Measurements from ENCODE around the gene SSR4. TPM values are rescaled to one million over a fixed set of nuclear protein-coding genes. Genes with fewer than 3 reads are reported as not detected.

The SSR4 gene
- total and polyA plus RNA-seq, 2 of the 13 experiments (the other 11 are each of a cell fraction or from before 2014, with no cell fraction given) = 214 to 288 TPM

DNA sequence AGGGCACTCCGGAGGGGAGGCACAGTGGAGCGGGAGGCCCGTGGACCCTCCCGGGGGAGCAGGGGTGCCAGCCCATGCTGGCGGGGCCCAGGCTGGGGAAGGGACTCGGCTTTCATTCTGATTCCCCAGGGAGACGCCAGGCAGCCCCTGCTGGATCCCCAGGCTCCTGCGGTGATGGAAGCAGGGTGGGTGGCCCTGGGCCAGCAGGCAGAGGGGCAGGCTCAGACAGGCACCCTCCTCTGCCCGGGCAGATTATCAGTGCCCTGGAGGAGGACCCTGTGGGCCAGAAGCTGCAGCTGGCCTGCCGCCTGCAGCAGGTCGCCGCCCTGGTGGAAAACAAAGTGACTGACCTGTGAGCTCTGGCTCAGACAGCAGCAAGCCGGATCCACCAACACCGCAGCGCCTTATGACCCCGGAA is 15.8 kb upstream of the SSR4 start:
- H3K9ac ChIP-seq (ENCODE audit: insufficient read depth, low read depth, low read length) = no peak overlapping the region
- H3K36me3 ChIP-seq (replicated peaks in 1 of 2; ENCODE audit: control insufficient read depth in 1 of 2, insufficient read depth in 2 of 2, low read length in 2 of 2) = no peaks in the 10 kb centered on the region
- intact Hi-C loops (cut with micrococcal nuclease; ENCODE audit: unreplicated experiment) (no loop called here), in situ Hi-C loops (cut with HindIII; ENCODE audit: extremely low pct_ligation_motif_present, low pct_unique_long_range_greater_than_20kb) (no loop called here)
- H3K9me3 ChIP-seq (ENCODE audit: low read length) = no peaks in the 10 kb centered on the region
- no peaks in the 10 kb centered on the region for H3K27me3 ChIP-seq (ENCODE audit: control insufficient read depth in 1 of 2, insufficient read depth in 2 of 2, low read length in 2 of 2)
- FAIRE-seq (no peak), DNase-seq (ENCODE audit: low spot score) (no peak), ATAC-seq (no peak; the same call in 2 of the 3 replicates)
- CTCF ChIA-PET (ENCODE audit: low intra/inter-chr PET ratio, low total read pairs) = no interaction called here
- no peaks in the 10 kb centered on the region for H3K79me2 ChIP-seq (ENCODE audit: insufficient read depth, low read length)
- no peaks in the 10 kb centered on the region for H3K4me1 ChIP-seq (ENCODE audit: insufficient read depth, low read length)
- TF ChIP-seq, protein P1, sequence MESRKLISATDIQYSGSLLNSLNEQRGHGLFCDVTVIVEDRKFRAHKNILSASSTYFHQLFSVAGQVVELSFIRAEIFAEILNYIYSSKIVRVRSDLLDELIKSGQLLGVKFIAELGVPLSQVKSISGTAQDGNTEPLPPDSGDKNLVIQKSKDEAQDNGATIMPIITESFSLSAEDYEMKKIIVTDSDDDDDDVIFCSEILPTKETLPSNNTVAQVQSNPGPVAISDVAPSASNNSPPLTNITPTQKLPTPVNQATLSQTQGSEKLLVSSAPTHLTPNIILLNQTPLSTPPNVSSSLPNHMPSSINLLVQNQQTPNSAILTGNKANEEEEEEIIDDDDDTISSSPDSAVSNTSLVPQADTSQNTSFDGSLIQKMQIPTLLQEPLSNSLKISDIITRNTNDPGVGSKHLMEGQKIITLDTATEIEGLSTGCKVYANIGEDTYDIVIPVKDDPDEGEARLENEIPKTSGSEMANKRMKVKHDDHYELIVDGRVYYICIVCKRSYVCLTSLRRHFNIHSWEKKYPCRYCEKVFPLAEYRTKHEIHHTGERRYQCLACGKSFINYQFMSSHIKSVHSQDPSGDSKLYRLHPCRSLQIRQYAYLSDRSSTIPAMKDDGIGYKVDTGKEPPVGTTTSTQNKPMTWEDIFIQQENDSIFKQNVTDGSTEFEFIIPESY (CRISPR knock-in tag; IDR thresholded peaks at IDR 0.05) = peak; percentile 59; the same call in 1 of the 2 replicates
- peak; percentile 46 for TF ChIP-seq AGO2 (optimal IDR thresholded peaks at IDR 0.05; ENCODE audit: low read depth, low read length)
- no peak for TF ChIP-seq NR3C1 (CRISPR knock-in tag; IDR thresholded peaks at IDR 0.05)
- H3K4me2 ChIP-seq (ENCODE audit: low read depth, low read length) = no peak overlapping the region
- no peak overlapping the region for H3K27ac ChIP-seq (ENCODE audit: extremely low read length, insufficient read depth, low read length)
- no TSS peak for BruUV-seq (replicated peaks)
- H3K4me3 ChIP-seq (replicated peaks in 1 of 3; ENCODE audit: insufficient read depth in 1 of 3, low read depth in 2 of 3, low read length in 3 of 3) = no peak overlapping the region
- no CpG with 5 or more reads among the region's 16 CpGs for WGBS (ENCODE audit: low lambda C conversion rate)
- POLR2A ChIA-PET = no interaction called here
- H4K20me1 ChIP-seq (ENCODE audit: insufficient read depth, low read length) = no peaks in the 10 kb centered on the region
- H2AFZ ChIP-seq (ENCODE audit: low read length) = no peak overlapping the region

DNA sequence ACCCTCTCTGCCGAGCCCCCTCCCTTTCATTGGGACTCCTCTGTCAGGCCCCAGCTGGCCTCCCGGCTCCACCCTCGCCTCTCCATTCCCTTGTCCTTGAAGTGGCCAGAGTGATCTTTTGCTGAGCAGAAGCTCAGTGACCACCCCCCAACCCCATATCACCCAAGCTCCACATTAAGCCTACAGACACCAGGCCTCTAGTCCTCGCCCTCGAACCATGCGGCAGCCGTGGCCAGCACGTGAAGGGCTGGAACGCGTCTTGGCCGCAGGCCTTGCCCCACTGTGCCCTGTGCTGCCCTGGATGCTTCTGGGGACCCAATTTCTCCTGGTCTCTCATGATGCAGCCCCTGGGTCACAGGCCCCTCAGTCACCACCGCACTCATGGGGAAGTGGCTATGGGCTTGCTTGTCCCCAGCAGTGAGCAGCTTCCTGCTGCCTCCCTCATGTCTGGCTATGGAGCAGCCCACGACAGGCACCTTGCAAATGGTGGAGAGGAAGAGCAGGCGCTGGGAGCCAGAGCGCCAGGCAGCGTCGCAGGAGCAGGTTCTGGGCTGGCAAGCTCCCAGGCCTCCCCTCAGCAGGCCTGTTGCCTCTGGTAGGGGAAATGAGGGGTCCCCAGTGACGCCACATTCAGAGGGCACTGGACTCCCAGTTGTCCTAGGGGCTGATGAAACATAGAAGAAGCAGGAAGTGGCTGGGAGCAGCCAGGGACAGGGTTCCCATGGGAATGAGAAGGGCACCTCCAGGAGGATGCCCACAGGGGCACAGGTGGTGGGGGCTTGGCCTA is 14.4 kb upstream of the SSR4 start:
- no peaks in the 10 kb centered on the region for H3K4me1 ChIP-seq (ENCODE audit: insufficient read depth, low read length)
- H3K27ac ChIP-seq (ENCODE audit: extremely low read length, insufficient read depth, low read length) = no peak overlapping the region
- in situ Hi-C loops (cut with HindIII; ENCODE audit: extremely low pct_ligation_motif_present, low pct_unique_long_range_greater_than_20kb) (no loop called here), intact Hi-C loops (cut with micrococcal nuclease; ENCODE audit: unreplicated experiment) (no loop called here)
- H3K4me2 ChIP-seq (ENCODE audit: low read depth, low read length) = peak overlapping the region; percentile 42; the same call in 1 of the 2 replicates
- CTCF ChIA-PET (ENCODE audit: low intra/inter-chr PET ratio, low total read pairs) = no interaction called here
- H2AFZ ChIP-seq (ENCODE audit: low read length) = no peak overlapping the region
- POLR2A ChIA-PET = interaction anchor here (1.0 to 2.1 kb wide), 3 partner anchors 10 to 53 kb away, joined by 3 to 9 read pairs (median 4); partner anchors contain the start of genes IDH3G and SSR4
- FAIRE-seq (no peak), ATAC-seq (peak; percentile 3; the same call in 2 of the 3 replicates), DNase-seq (ENCODE audit: low spot score) (no peak)
- no peak for TF ChIP-seq ZNF256 (CRISPR knock-in tag; conservative IDR thresholded peaks at IDR 0.05)
- 0 out of 2 replicates have a peak, but pooled peaks have one; percentile 35 for TF ChIP-seq ELF1 (CRISPR knock-in tag; IDR thresholded peaks at IDR 0.05)
- TF ChIP-seq RAD51 (IDR thresholded peaks at IDR 0.05; ENCODE audit: borderline replicate concordance) = no peak
- TF ChIP-seq POLR2G (IDR thresholded peaks at IDR 0.05; ENCODE audit: low read depth, low read length) = peak; percentile 24; the same call in 1 of the 2 replicates
- TF ChIP-seq AGO2 (optimal IDR thresholded peaks at IDR 0.05; ENCODE audit: low read depth, low read length) = peak; percentile 68
- peak overlapping the region in 1 of 3 experiments; percentile 23; a peak in 1 of 6 replicates for H3K4me3 ChIP-seq (replicated peaks in 1 of 3; ENCODE audit: insufficient read depth in 1 of 3, low read depth in 2 of 3, low read length in 3 of 3)
- no peaks in the 10 kb centered on the region for H3K79me2 ChIP-seq (ENCODE audit: insufficient read depth, low read length)
- 81% methylated on average over 7 of the region's 18 CpGs for WGBS (ENCODE audit: low lambda C conversion rate)
- no peaks in the 10 kb centered on the region for H3K27me3 ChIP-seq (ENCODE audit: control insufficient read depth in 1 of 2, insufficient read depth in 2 of 2, low read length in 2 of 2)
- no peaks in the 10 kb centered on the region for H3K36me3 ChIP-seq (replicated peaks in 1 of 2; ENCODE audit: control insufficient read depth in 1 of 2, insufficient read depth in 2 of 2, low read length in 2 of 2)
- no peaks in the 10 kb centered on the region for H3K9me3 ChIP-seq (ENCODE audit: low read length)
- H4K20me1 ChIP-seq (ENCODE audit: insufficient read depth, low read length) = no peaks in the 10 kb centered on the region
- BruUV-seq (replicated peaks) = no TSS peak
- H3K9ac ChIP-seq (ENCODE audit: insufficient read depth, low read depth, low read length) = no peak overlapping the region
